Measurements from ENCODE around the gene ERN1. TPM values are rescaled to one million over a fixed set of nuclear protein-coding genes. Genes with fewer than 3 reads are reported as not detected.
A peak's percentile ranks its signal among the peaks of the same experiment; 100 is the strongest.

The ERN1 gene
- total and polyA plus RNA-seq, 2 donors = 5.9 to 7.4 TPM

- DNase-seq (ENCODE audit: low read depth in 6 of 9, low spot score in 9 of 9) = no peak
- Histone ChIP-seq H3K4me3 (ENCODE audit: low read length in 2 of 2) (no peak overlapping the region), H3K27me3 (ENCODE audit: control insufficient read depth in 2 of 2, insufficient read depth in 1 of 2, low read length in 1 of 2) (no peaks in the 10 kb centered on the region), H3K36me3 (ENCODE audit: control insufficient read depth in 2 of 2, insufficient read depth in 2 of 2, low read length in 1 of 2) (no peaks in the 10 kb centered on the region), H3K4me1 (ENCODE audit: control insufficient read depth in 2 of 2, insufficient read depth in 2 of 2, low read length in 2 of 2) (peaks cover 16 to 50% of the 10 kb centered on the region in 2 donors), H3K9me3 (ENCODE audit: control insufficient read depth in 2 of 2, insufficient read depth in 1 of 2, low read length in 1 of 2) (no peaks in the 10 kb centered on the region), H3K27ac (ENCODE audit: low read depth in 1 of 2, low read length in 1 of 2) (no peak overlapping the region)
- WGBS = 88% methylated on average over 4 of the region's 4 CpGs
These were observed 42.5 kb downstream of the ERN1 start for GRCh38 chr17:64087252-64088005.

DNA sequence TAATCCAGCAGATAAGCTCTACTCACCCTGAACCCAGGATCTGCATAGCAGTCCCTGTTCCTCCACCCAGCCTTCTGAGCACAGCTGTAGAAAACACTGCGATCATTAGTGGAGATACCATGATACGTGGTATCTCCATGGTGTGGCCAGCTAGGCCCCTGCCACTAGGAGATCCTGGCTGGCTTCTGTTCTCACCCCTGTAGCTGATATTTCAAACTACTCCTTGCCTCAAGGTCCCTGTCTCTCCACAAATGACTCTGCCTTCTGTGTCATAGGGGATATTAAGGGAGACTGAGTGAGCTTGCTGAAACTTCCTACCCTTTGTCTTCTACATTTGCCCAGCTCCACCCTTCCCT lies 44.3 kb downstream of the ERN1 start:
- DNase-seq (ENCODE audit: low read depth in 6 of 9, low spot score in 9 of 9) = no peak
- WGBS = 87% methylated on average over 2 of the region's 2 CpGs
- no peaks in the 10 kb centered on the region for H3K36me3 ChIP-seq (ENCODE audit: control insufficient read depth in 2 of 2, insufficient read depth in 2 of 2, low read length in 1 of 2)
- H3K9me3 ChIP-seq (ENCODE audit: control insufficient read depth in 2 of 2, insufficient read depth in 1 of 2, low read length in 1 of 2) = no peaks in the 10 kb centered on the region
- no peaks in the 10 kb centered on the region for H3K27me3 ChIP-seq (ENCODE audit: control insufficient read depth in 2 of 2, insufficient read depth in 1 of 2, low read length in 1 of 2)
- H3K4me3 ChIP-seq (ENCODE audit: low read length in 2 of 2) = no peak overlapping the region
- H3K27ac ChIP-seq (ENCODE audit: low read depth in 1 of 2, low read length in 1 of 2) = no peak overlapping the region
- peaks cover 27 to 65% of the 10 kb centered on the region in 2 donors for H3K4me1 ChIP-seq (ENCODE audit: control insufficient read depth in 2 of 2, insufficient read depth in 2 of 2, low read length in 2 of 2)

DNA sequence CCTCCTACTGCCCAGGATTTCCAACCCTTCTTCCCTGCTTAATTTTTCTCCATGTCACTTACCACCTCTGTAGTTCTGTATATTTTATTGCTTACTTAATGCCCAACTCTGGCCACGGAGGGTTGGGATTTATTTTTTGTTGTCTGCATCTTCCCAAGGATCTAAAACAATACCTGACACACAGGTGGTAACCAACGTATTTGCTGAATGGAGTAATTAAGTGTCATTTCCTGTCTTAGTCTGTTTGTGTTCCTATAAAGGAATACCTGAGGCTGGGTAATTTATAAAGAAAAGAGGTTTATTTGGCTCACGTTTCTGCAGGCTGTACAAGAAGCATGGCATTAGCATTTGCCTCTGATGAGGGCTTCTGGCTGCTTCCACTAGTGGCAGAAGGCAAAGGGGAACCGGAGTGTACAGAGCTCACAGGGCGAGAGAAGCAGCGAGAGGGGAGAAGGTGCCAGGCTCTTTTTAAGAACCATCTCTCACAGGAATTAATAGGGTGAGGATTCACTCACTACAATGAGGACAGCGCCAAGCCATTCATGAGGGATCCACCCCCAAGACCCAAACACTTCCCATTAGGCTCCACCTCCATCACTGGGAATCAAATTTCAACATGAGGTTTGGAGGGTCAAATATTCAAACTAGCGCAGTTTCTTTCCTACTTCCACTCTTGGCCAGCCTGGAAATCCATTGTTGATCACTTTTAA lies 44.8 kb downstream of the ERN1 start:
- Histone ChIP-seq H3K9me3 (ENCODE audit: control insufficient read depth in 2 of 2, insufficient read depth in 1 of 2, low read length in 1 of 2) (no peaks in the 10 kb centered on the region), H3K27me3 (ENCODE audit: control insufficient read depth in 2 of 2, insufficient read depth in 1 of 2, low read length in 1 of 2) (no peaks in the 10 kb centered on the region), H3K4me1 (ENCODE audit: control insufficient read depth in 2 of 2, insufficient read depth in 2 of 2, low read length in 2 of 2) (peaks cover 33 to 70% of the 10 kb centered on the region in 2 donors), H3K27ac (ENCODE audit: low read depth in 1 of 2, low read length in 1 of 2) (no peak overlapping the region), H3K36me3 (ENCODE audit: control insufficient read depth in 2 of 2, insufficient read depth in 2 of 2, low read length in 1 of 2) (no peaks in the 10 kb centered on the region), H3K4me3 (ENCODE audit: low read length in 2 of 2) (no peak overlapping the region)
- no peak for DNase-seq (ENCODE audit: low read depth in 6 of 9, low spot score in 9 of 9)
- WGBS = 86% methylated on average over 8 of the region's 8 CpGs

GRCh38 chr17:64084086-64084939 lies 45.6 kb downstream of the ERN1 start:
- no peaks in the 10 kb centered on the region for H3K9me3 ChIP-seq (ENCODE audit: control insufficient read depth in 2 of 2, insufficient read depth in 1 of 2, low read length in 1 of 2)
- no peak overlapping the region for H3K4me3 ChIP-seq (ENCODE audit: low read length in 2 of 2)
- no peak for DNase-seq (ENCODE audit: low read depth in 6 of 9, low spot score in 9 of 9)
- WGBS = 76% methylated on average over 10 of the region's 10 CpGs
- peaks cover 0 to 3% of the 10 kb centered on the region in 2 donors for H3K36me3 ChIP-seq (ENCODE audit: control insufficient read depth in 2 of 2, insufficient read depth in 2 of 2, low read length in 1 of 2)
- no peak overlapping the region for H3K27ac ChIP-seq (ENCODE audit: low read depth in 1 of 2, low read length in 1 of 2)
- H3K4me1 ChIP-seq (ENCODE audit: control insufficient read depth in 2 of 2, insufficient read depth in 2 of 2, low read length in 2 of 2) = peaks cover 34 to 72% of the 10 kb centered on the region in 2 donors
- no peaks in the 10 kb centered on the region for H3K27me3 ChIP-seq (ENCODE audit: control insufficient read depth in 2 of 2, insufficient read depth in 1 of 2, low read length in 1 of 2)

- peaks cover 6 to 7% of the 10 kb centered on the region in 2 donors for H3K36me3 ChIP-seq (ENCODE audit: control insufficient read depth in 2 of 2, insufficient read depth in 2 of 2, low read length in 1 of 2)
- DNase-seq (ENCODE audit: low read depth in 6 of 9, low spot score in 9 of 9) = no peak
- H3K27ac ChIP-seq (ENCODE audit: low read depth in 1 of 2, low read length in 1 of 2) = no peak overlapping the region
- no peaks in the 10 kb centered on the region for H3K27me3 ChIP-seq (ENCODE audit: control insufficient read depth in 2 of 2, insufficient read depth in 1 of 2, low read length in 1 of 2)
- WGBS = 82% methylated on average over 4 of the region's 4 CpGs
- no peak overlapping the region for H3K4me3 ChIP-seq (ENCODE audit: low read length in 2 of 2)
- peaks cover 34 to 70% of the 10 kb centered on the region in 2 donors for H3K4me1 ChIP-seq (ENCODE audit: control insufficient read depth in 2 of 2, insufficient read depth in 2 of 2, low read length in 2 of 2)
- H3K9me3 ChIP-seq (ENCODE audit: control insufficient read depth in 2 of 2, insufficient read depth in 1 of 2, low read length in 1 of 2) = no peaks in the 10 kb centered on the region
These were observed 46.3 kb downstream of the ERN1 start for GRCh38 chr17:64083563-64084085.

DNA sequence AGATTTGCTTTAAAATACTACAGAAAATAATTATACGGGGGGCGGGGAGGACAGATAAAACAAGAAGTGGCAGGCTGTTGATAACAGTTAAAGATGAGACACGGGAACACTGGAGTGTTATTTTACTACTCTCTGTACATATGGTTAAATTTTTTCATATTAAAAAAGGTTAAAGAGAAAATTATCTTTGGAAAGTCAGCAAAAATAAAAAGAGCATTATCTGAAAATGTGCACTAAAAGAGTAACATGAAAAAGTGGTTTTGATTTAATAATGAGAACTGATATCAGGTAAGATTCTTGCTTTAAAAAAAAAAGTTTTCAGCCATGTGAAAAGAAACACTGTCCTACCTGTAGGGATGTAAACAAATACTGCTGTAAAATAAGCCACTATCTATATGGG lies 46.9 kb downstream of the ERN1 start:
- Histone ChIP-seq H3K9me3 (ENCODE audit: control insufficient read depth in 2 of 2, insufficient read depth in 1 of 2, low read length in 1 of 2) (no peaks in the 10 kb centered on the region), H3K4me1 (ENCODE audit: control insufficient read depth in 2 of 2, insufficient read depth in 2 of 2, low read length in 2 of 2) (peaks cover 34 to 65% of the 10 kb centered on the region in 2 donors), H3K36me3 (ENCODE audit: control insufficient read depth in 2 of 2, insufficient read depth in 2 of 2, low read length in 1 of 2) (peaks cover 6 to 9% of the 10 kb centered on the region in 2 donors), H3K4me3 (ENCODE audit: low read length in 2 of 2) (no peak overlapping the region), H3K27me3 (ENCODE audit: control insufficient read depth in 2 of 2, insufficient read depth in 1 of 2, low read length in 1 of 2) (no peaks in the 10 kb centered on the region), H3K27ac (ENCODE audit: low read depth in 1 of 2, low read length in 1 of 2) (no peak overlapping the region)
- no peak for DNase-seq (ENCODE audit: low read depth in 6 of 9, low spot score in 9 of 9)
- 81% methylated on average over 3 of the region's 3 CpGs for WGBS

DNA sequence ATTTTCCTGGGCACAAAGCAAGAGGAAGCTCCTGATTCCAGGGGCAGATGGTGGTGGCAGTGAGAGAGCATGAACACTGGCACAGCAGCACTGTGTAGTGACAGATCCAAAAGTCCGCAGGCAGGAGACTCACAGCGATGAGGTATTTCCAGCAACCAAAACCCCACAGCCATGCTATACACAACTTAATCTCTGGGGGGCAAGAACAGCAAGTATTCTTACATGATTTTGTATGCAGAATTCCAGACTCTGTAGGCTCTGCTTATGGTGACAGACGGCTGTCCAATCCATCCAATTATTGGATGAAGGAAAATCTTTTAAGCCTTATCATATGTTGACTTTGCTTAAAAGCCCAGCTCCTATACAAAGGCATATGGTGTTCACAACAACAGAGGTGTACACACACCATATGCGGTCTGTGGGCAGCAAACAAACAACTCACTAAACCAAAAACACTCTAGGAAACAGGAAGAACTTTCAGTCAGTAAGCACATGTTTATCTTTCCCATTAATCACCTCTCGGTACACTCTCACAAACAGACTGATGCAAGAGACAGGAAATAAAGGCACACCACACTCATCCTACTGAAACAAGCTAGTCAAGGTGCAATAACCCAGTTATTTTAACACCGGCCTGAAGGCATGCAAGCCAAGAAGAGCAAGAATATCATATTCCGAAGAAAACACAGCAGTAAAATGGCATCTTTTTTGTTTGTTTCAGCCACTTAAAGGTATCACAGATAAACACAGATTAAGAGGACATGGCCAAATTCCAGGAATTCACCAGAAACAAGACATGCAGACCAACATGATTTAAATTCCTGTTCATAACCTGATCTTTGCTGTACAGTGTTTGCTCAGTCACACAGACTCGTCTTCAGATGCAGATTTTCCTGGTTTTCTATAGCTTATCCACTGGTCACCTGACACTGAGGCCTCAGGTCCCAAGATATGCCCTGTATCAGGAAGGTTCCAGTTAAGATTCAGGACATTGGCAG lies 47.8 kb downstream of the ERN1 start:
- Histone ChIP-seq H3K27ac (ENCODE audit: low read depth in 1 of 2, low read length in 1 of 2) (peak overlapping the region; percentile 74 to 83), H3K36me3 (ENCODE audit: control insufficient read depth in 2 of 2, insufficient read depth in 2 of 2, low read length in 1 of 2) (peaks cover 6 to 13% of the 10 kb centered on the region in 2 donors), H3K4me3 (ENCODE audit: low read length in 2 of 2) (no peak overlapping the region), H3K9me3 (ENCODE audit: control insufficient read depth in 2 of 2, insufficient read depth in 1 of 2, low read length in 1 of 2) (no peaks in the 10 kb centered on the region), H3K4me1 (ENCODE audit: control insufficient read depth in 2 of 2, insufficient read depth in 2 of 2, low read length in 2 of 2) (peaks cover 25 to 60% of the 10 kb centered on the region in 2 donors), H3K27me3 (ENCODE audit: control insufficient read depth in 2 of 2, insufficient read depth in 1 of 2, low read length in 1 of 2) (no peaks in the 10 kb centered on the region)
- DNase-seq (ENCODE audit: low read depth in 6 of 9, low spot score in 9 of 9) = peak in 5 of 9 donors; percentile 38 to 77 (median 50)
- 44% methylated on average over 8 of the region's 8 CpGs for WGBS

DNA sequence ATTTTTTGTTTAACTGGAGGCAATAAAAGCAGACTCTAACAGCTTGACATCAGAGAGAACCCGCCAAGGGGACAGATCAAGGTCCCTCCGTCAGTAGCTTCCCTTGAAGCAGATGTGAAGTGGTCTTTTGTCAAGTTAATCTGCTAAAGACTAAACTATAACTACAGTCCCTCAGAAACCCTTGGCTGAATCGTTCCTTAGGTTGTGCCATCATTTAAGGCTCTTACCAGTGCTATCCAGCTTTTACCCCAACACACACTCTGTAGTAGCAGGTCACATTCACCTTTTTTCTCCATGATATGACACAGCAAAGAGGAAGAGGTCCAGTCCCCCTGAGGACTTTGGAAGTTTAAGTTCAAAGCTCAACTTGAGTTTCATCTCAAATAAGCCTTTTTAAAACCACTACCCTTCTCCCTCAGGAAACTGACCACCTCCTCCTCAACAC lies 49.7 kb downstream of the ERN1 start:
- H3K27ac ChIP-seq (ENCODE audit: low read depth in 1 of 2, low read length in 1 of 2) = peak overlapping the region in 1 of 2 donors; percentile 42
- H3K4me1 ChIP-seq (ENCODE audit: control insufficient read depth in 2 of 2, insufficient read depth in 2 of 2, low read length in 2 of 2) = peaks cover 33 to 66% of the 10 kb centered on the region in 2 donors
- peaks cover 6 to 15% of the 10 kb centered on the region in 2 donors for H3K36me3 ChIP-seq (ENCODE audit: control insufficient read depth in 2 of 2, insufficient read depth in 2 of 2, low read length in 1 of 2)

More for the DNA sequence above, 49.7 kb downstream of the ERN1 start:
- H3K27me3 ChIP-seq (ENCODE audit: control insufficient read depth in 2 of 2, insufficient read depth in 1 of 2, low read length in 1 of 2) = no peaks in the 10 kb centered on the region
- WGBS = 35% methylated on average over 3 of the region's 3 CpGs
- DNase-seq (ENCODE audit: low read depth in 6 of 9, low spot score in 9 of 9) = peak in 1 of 9 donors; percentile 46
- H3K9me3 ChIP-seq (ENCODE audit: control insufficient read depth in 2 of 2, insufficient read depth in 1 of 2, low read length in 1 of 2) = no peaks in the 10 kb centered on the region
- no peak overlapping the region for H3K4me3 ChIP-seq (ENCODE audit: low read length in 2 of 2)
